Stimulated activated CD8-positive, alpha-beta memory T cell treated with anti-CD3 and anti-CD28 coated beads, Interleukin-7, amount 100 ng/mL, for 1 hour (primary cell): Measurements from ENCODE around the gene PGPEP1.
A peak's percentile ranks its signal among the peaks of the same experiment; 100 is the strongest.
"Not testable (repeated sequence)": the region's sequence is repeated elsewhere in the genome, so short reads cannot be mapped to it uniquely, and the experiment has no call there.

Experiments
- DNase-seq, 2 donors: peaks; one replicate each; pipeline ENCODE4 v3.0.0-alpha.2; 2020; ENCODE audit warnings: low read depth in 2 of 2

The PGPEP1 gene

DNA sequence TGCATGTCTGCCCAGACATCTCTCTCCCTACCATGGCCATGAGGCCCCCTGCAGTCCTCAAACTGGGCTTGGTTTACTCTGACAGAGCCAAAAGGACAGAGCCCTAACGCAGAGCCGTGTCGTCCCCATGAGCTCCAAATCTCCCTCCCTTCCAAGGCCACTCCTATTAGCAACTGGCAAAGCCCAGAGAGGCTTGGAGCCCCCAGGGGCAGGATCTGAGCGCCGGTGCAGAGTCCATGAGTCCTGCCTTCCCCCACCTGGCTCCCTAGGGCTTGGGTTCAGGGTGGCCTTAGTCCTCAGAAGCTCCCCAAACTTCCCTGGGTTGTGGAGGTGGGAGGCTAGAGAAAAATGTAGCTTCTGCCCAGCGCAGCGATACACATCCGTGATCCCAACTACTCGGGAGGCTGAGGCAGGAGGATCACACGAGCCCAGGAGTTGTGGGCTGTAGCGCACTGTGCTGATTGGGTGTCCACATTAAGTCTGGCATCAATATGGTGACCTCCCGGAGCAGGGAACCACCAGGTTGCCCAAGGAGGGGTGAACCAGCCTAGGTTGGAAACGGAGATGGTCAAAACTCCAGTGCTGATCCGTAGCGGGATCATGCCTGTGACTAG lies 7.4 kb upstream of the PGPEP1 start:
- DNase-seq = no peak

DNA sequence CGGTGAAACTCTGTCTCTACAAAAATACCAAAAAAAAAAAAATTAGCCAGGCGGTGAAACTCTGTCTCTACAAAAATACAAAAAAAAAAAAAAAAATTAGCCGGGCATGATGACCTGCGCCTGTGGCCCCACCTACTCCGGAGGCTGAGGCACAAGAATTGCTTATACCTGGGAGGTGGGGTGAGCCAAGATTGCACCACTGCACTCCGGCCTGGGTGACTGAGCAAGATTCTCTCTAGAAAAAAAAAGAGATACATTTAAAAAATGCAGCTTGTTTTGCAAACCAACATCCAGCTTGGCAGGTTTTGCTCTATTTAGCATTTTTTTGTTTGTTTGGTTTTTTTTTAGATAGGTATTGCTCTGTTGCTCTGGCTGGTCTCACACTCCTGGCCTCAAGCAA lies 6.7 kb upstream of the PGPEP1 start:
- no peak for DNase-seq

DNA sequence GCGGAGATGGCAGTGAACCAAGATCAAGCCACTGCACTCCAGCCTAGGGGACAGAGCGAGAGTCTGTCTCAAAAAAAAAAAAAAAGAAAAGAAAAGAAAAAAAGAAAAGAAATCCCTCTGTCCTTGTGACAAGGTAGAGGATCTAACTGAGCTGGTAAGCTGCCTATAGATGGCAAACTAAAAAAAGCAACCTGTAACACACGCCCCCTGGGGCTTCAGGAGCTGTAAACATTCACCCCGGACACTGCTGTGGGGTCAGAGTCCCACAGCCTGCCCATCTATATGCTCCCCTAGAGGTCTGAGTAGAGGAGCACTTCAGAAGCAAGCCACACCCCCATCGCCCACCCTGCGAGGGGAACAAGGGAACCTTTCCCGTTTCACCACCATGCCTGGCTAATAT lies 4.3 kb upstream of the PGPEP1 start:
- DNase-seq = no peak

DNA sequence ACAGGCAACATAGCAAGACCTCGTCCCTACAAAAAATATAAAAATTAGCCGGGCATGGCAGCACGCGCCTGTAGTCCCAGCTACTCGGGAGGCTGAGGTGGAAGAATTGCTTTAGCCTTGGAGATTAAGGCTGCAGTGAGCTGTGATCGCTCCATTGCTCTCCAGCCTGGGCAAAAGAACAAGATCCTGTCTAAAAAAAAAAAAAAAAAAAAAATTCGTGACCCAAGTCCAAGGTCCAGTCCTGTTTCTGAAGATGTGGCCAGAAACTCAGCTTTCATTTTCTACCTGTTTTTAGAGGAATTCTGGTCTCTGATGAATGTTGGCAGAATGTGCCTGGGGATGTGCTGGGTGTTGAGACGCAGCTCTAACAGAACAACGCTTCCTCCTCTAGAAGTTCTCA lies 1.9 kb upstream of the PGPEP1 start:
- no peak for DNase-seq

DNA sequence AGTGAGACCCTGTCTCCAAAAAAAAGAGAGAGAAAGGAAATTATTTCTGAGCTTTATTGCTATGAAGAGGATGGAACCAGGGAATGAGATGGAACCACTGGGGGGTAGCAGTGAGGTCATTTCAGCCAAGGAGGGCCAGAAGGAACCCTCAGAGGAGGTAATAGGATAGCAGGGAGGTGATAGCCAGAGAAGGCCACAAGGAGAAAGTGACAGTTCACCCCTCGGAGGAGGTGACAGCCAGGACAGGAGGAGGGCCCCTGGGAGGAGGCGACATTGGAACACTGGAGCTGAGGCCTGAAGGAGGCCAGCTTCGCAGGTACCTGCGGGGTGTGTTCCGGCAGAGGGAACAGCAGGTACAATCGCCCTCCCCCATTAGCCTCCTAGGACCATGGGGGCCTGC lies 675 bp upstream of the PGPEP1 start:
- DNase-seq = no peak

DNA sequence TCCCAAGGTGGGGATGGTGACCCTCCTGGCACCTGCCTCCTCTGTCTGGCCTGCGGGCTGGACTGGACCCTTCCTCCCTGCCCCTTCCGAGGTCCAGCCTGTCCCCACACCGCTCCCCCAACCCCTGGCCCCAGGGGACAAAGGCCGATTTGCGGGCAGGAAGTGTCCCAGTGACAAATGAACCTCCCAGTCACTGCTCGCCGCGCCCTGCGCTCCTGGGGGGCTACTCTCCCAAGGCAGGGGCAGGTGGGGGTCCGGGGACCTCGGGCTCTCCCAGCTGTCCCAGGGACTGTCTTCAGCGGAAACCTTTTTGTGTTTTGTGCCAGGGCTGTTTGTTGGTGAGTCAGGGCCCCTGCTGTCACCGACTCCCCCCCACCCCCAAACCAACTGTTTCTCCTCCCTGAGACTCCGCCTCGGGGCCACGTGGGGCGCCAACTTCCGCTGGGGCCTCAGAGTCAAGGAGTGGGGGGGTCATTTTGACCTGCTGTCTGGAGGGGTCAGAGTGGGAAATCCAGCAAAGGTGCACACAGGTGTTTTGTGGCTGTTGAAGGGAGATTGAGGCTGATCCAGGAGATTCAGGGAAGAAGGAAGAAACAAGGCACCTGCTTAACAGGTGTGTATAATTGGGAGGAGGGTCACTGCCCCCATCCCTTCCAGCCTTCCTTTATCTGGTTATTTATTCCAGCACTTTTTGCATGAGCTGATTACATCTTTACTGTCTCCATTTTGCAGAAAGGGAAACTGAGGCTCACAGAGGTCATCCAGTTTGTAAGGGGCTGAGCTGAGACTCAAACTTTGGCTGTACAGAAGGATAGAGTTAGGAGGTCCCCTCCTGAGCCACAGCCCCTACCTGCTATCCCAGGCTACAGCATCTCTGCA lies 831 bp downstream of the PGPEP1 start:
- DNase-seq = peak; percentile 32 to 35

DNA sequence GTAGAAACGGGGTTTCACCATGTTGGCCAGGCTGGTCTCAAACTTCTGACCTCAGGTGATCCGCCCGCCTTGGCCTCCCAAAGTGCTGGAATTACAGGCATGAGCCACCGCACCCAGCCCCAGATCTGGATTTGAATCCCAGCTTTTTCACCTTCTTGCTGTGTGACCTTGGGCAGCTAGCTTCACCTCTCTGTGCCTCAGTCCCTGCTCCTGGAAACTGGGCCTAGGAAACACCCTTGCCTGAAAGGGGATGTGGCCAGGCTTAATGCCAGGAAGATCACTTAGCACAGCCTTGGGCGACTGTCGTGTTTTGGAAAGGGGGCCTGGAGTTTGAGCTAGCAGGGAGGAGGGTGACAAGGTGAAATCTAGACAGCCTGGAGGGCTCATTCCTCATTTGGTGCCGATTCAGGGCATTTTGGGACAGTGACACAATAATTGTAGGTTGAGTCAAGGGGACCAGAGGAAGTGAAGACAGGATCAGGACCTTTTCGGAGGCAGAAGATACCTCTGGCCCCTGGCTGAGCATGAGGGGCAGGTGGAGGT lies 1.8 kb downstream of the PGPEP1 start:
- DNase-seq = no peak

DNA sequence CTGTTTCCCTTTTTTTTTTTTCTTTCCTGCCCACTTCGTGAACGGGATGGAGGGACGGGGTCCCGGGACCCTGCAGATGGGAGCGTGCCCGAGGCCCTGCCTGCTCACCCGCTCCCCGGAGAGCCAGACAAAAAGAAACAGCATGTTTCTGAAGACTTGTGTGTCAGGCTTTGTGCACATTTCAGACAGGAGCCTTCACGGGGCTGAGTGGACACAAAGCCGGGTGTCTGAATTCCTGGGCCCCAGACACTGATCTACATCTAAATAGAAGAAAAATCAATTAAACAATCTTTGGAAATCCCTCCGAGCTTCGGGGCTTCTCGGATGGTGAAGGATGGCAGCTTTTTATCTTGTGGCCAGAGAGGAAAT lies 4.2 kb downstream of the PGPEP1 start:
- no peak for DNase-seq

DNA sequence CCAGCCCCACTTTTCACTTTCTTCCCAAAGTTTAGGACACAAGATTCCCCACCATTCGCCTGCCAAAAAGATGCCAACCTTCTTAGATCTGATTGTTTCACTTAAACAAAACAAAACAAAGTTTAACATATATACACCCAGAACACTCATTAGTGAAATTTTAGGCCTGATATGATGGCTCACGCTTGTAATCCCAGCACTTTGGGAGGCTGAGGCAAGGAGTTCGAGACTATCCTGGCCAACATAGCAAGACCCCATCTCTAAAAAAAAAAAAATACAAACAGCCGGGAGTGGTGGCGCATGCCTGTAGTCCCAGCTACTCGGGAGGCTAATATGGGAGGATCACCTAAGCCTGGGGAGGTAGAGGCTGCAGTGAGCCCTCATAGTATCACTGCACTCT lies 4.9 kb downstream of the PGPEP1 start:
- no peak for DNase-seq

DNA sequence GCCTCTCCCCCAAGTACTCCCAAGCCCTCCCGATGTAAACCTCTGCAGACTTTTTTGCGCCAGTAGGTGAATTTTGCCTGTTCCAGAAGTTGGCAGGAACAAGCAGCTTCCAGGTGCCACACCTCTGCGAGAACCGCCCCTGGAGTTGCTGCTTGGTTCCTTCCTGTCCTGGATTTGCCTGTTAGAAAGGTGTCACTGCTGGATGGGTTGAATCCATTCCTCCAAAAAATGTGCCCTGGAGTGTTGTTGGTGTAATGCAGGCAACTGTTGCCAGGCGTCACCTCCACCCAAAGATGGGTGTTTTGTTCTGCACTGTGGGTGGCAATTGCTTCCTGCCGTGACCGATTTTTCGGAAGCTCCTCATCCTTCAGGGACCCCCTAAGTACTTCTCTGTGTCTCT lies 5.7 kb downstream of the PGPEP1 start:
- DNase-seq = no peak

DNA sequence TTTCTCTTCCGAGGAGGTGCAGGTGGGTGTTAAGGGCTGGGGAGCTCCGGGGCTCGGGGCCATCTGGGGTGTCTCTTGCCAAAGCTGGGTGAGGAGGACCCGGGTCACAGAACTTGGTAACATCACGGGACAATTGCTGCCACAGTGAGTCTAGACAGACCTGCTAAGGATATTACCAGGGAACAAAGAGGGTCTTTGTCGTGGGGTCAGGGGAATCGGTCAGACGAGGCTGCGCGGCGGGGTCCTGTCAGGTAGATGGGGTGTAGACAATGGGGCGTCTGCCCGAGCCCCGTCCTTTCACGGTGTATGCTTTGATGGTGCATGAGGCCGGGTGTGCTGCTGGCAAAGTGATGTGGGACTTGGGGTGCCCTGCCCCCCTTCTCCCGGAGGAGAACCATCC lies 7.8 kb downstream of the PGPEP1 start:
- no peak for DNase-seq

DNA sequence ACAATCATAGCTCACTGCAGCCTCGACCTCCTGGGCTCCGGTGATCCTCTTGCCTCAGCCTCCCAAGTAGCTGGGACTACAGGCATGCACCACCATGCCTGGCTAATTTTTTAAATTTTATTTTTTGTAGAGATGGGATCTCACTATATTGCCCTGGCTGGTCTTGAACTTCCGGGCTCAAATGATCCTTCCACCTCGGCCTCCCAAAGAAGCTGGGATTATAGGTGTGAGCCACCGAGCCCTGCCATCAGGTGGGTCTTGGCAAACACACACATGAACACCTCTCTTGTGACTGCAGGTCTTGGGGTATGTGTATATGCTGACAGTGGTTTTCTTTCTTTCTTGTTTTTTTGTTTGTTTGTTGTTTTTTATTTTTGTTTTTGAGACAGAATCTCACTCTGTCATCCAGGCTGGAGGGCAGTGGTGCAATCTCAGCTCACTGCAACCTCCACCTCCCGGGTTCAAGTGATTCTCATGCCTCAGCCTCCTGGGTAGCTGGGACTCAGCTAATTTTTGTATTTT lies 8.5 kb downstream of the PGPEP1 start:
- DNase-seq = not testable (repeated sequence)

DNA sequence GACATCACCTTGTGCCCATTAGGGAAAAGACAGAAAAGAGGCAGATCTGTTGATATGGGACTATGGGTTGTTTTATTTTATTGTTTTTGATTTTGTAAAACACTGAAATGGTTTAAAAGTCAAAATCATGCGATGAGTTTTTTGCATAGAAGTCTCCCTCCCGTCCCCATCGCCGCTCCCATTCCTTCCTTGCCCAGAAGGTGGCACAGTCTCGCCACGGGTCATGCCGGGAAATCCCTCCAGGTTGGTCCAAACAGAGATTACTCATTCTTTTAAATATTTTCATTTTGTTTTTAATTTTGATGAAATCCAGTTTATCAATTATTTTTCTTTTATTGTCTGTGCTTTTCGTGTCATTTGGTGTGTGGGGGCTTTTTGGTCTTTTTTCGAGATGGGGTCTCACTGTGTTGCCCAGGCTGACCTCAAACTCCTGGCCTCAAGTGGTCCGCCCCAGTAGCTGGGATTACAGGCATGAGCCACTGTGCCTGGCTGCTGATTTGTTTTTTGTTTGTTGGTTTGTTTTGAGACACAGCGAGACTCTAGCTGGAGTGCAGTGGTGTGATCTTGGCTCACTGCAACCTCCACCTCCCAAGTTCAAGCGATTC lies 9.2 kb downstream of the PGPEP1 start:
- no peak for DNase-seq

DNA sequence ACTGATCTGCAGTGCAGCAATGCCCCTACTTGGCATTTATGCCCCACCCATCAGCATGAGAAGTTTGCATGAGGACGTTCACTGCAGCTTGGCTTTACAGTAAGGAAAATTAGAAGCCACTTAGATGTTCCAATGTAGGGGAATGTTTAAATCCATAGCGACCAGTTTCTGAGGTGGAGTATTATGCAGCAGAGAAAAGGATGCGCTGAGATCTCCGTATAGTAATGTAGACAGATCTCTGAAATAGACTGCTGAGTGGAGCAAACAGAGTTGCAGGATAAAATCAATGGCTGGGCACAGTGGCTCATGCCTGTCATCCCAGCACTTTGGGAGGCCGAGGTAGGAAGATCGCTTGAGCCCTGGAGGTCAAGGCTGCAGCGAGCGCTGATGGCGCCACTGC lies 10.1 kb downstream of the PGPEP1 start:
- DNase-seq = no peak

DNA sequence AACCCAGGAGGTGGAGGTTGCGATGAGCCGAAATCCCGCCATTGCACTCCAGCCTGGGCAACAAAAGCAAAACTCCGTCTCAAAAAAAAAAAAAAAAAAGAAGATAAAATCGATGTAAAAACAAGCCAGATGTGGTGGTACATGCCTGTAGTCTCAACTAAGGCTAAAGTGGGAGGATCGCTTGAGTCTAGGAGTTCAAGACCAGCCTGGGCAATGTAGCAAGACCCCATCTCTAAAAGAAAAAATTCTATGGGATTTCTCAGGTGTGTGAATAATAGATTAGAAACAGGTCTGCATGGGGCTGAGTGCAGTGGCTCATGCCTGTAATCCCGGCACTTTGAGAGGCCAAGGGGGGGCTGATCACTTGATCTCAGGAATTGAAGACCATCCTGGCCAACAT lies 11.1 kb downstream of the PGPEP1 start:
- no peak for DNase-seq

DNA sequence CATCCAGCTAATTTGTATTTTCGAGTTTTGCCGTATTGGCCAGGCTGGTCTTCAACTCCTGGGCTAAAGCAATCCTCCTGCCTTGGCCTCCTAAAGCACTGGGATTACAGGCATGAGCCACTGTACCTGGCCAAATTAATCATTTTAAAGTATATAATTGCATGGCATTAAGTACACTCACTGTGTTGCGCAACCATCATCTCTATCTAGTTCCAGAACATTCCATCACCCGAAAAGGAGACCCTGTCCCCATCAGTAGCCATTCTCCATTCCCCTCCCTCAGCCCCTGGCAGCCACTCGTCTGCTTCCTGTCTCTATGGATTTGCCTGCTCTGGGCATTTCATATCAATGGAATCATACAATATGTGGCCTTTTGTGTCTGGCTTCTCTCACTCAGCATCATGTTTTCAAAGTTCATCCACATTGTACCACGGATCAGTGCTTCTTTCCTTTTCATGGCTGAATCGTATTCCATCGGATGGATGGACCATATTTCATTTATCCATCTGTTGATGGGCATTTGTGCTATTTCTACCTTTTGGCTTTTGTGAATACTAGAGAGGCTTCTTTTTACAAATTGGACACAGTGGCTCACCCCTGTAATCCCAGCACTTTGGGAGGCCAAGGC lies 13.1 kb downstream of the PGPEP1 start:
- no peak for DNase-seq

DNA sequence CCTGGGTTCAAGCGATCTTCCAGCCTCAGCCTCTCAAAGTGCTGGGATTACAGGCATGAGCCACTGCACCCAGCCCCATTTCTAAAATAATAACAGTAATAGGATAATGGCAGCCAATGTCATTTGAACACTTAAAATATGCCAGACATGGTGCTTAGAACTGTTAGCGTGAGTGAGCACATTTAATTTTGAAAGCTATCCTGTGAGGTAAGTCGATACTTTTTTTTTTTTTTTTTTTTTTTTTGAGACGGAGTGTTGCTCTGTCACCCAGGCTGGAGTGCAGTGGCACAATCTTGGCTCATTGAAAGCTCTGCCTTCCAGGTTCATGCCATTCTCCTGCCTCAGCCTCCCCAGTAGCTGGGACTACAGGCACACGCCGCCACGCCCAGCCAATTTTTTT lies 14.3 kb downstream of the PGPEP1 start:
- not testable (repeated sequence) for DNase-seq

DNA sequence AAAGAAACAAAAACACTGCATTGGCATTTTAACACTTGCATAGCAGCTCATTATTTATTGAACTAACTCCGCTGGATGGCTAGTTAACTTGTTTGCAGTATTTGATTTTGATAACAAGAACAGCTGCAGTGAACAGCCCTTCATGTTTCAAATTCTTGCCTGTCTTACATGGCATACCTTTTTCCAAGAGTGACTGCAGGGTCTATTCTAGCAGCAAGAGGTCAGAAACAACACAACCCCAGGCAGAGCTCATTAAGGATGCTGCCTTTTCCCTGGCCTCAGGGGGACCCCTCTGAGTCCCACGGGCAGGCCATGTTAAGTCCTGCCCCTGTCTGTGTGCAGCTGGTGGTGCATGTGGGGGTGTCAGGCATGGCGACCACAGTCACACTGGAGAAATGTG lies 16.6 kb downstream of the PGPEP1 start:
- no peak for DNase-seq

DNA sequence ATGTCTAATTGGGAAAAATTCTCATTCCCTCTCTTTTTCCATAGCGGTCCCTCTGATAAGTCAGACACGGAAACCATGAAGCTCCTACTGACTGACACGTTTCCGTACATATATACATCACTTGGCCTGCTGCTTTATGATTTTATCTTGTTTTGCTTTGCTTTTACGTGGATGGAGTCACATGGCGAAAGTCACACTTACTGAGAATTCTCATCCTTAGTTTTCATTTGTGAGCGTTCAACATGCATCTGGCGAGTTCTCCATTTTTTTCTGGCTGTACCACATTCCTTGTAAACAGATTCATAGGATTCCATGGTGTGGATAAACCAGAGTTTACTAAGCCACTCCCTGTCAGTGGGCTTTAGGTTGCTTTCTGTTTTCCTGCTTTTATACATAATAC lies 21.2 kb downstream of the PGPEP1 start:
- DNase-seq = no peak

DNA sequence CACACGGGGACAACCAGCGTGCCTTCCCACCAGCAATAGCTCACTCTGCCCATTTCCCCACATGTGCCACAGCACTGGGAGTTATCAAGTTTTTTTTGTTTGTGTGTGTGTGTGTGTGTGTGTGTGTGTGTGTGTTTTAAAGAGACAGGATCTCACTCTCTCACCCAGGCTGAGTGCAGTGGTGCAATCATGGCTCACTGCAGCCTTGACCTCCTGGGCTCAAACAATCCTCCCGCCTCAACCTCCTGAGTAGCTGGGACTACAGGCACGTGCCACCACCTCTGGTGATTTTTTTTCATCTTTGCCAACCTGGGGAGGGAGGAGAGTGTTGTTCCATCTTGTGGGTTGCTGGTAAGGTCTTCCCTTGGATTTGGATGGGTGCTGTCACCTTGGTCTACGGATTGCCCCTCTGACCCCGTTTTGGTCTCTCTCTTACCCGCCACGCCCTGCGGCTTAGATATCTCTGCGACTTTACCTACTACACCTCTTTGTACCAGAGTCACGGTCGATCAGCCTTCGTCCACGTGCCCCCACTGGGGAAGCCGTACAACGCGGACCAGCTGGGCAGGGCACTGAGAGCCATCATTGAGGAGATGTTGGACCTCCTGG lies 22.6 kb downstream of the PGPEP1 start:
- DNase-seq = no peak

DNA sequence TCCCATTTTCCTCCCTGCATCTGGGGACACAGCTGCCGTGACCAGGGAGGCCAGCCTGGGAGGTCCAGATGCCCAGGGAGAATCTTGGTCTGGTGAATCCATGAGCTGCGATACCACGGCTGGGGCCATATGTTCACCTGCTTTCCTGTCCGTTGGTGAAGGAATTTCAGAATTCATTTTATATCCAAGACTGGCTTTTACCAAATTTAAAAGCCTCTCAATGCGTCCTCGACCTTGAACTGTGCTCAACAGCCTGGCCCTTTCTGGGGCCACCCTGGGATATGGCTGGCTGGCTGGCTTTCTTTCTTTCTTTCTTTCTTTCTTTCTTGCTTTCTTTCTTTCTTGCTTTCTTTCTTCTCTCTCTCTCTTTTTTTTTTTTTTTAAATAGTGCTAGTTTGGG lies 23.4 kb downstream of the PGPEP1 start:
- no peak for DNase-seq
